ENCODE results near the gene VKORC1.
"Not testable (repeated sequence)": the region's sequence is repeated elsewhere in the genome, so short reads cannot be mapped to it uniquely, and the experiment has no call there.

Gene VKORC1

GRCh38 chr16:31138621-31139578, 44.3 kb upstream of the VKORC1 start:
- CTCF ChIA-PET = interaction anchor here (4.9 kb wide), 1 partner anchor 10 kb away, joined by 68 read pairs; no protein-coding TSS in a partner anchor
- POLR2A ChIA-PET = no interaction called here
- DNase-seq (ENCODE audit: extremely low spot score) = no peak
- TF ChIP-seq CTCF (IDR thresholded peaks at IDR 0.05; ENCODE audit: control extremely low read depth, extremely low read depth, low read depth, missing control alignments) = no peak

- not testable (repeated sequence) for DNase-seq (ENCODE audit: extremely low spot score)
- ChIA-PET POLR2A (interaction anchor here (1.7 kb wide), 1 partner anchor 43 kb away, joined by 6 read pairs; the partner anchor contains the start of gene FUS), CTCF (interaction anchor here (1.1 kb wide), 1 partner anchor 152 kb away, joined by 3 read pairs; the partner anchor contains the start of gene HSD3B7)
These were observed 42.4 kb upstream of the VKORC1 start for GRCh38 chr16:31136822-31137499.

GRCh38 chr16:31136287-31136662, 41.7 kb upstream of the VKORC1 start:
- no peak for TF ChIP-seq CTCF (IDR thresholded peaks at IDR 0.05; ENCODE audit: control extremely low read depth, extremely low read depth, low read depth, missing control alignments)
- no peak for DNase-seq (ENCODE audit: extremely low spot score)
- ChIA-PET CTCF (interaction anchor here (1.0 to 1.1 kb wide), 2 partner anchors 20 to 151 kb away, joined by 3 read pairs; partner anchors contain the start of gene HSD3B7), POLR2A (interaction anchor here (1.7 kb wide), 1 partner anchor 44 kb away, joined by 6 read pairs; the partner anchor contains the start of gene FUS)

GRCh38 chr16:31135535-31136286, 41.1 kb upstream of the VKORC1 start, which contains the start of gene PRSS8:
Gene PRSS8, minus strand, starts transcription at chr16:31135727. Its CDS starts 229 bp downstream, at chr16:31135498.
- CTCF ChIA-PET = interaction anchor here (1.0 to 1.1 kb wide), 3 partner anchors 21 to 151 kb away, joined by 3 read pairs; partner anchors contain the start of gene HSD3B7
- DNase-seq (ENCODE audit: extremely low spot score) = no peak
- POLR2A ChIA-PET = interaction anchor here (1.7 kb wide), 1 partner anchor 45 kb away, joined by 6 read pairs; the partner anchor contains the start of gene FUS

GRCh38 chr16:31134625-31135534, 40.3 kb upstream of the VKORC1 start:
- TF ChIP-seq CTCF (IDR thresholded peaks at IDR 0.05; ENCODE audit: control extremely low read depth, extremely low read depth, low read depth, missing control alignments) = no peak
- CTCF ChIA-PET = interaction anchor here (1.0 to 1.9 kb wide), 4 partner anchors 8 to 25 kb away, joined by 3 to 6 read pairs (median 4); no protein-coding TSS in a partner anchor
- no peak for DNase-seq (ENCODE audit: extremely low spot score)
- POLR2A ChIA-PET = interaction anchor here (0.5 to 1.7 kb wide), 3 partner anchors 45 to 119 kb away, joined by 3 to 6 read pairs (median 4); partner anchors contain the start of gene FUS

More at GRCh38 chr16:31135535-31136286, 41.1 kb upstream of the VKORC1 start, which contains the start of gene PRSS8:
- no peak for TF ChIP-seq CTCF (IDR thresholded peaks at IDR 0.05; ENCODE audit: control extremely low read depth, extremely low read depth, low read depth, missing control alignments)
